Natural killer cell (primary cell): ENCODE data around the gene EXOC4. TPM values are rescaled to one million over a fixed set of nuclear protein-coding genes. Genes with fewer than 3 reads are reported as not detected.

Experiments used
- ATAC-seq, 3 donors: fragments of 150-1000 bp in 2 of 3; fragments of 200-7000 bp in 1 of 3; cut with Tn5 transposase; 1 replicate in 1 of 3; 2 replicates in 2 of 3; pipeline ENCODE4 v1.10.0; 2021; ENCODE audit warnings: mild to moderate bottlenecking in 2 of 3, moderate library complexity in 2 of 3
- DNase-seq, 2 donors: peaks; one replicate each; pipeline versions ENCODE4 v3.0.0 to v3.0.0-alpha.2; 2013 to 2021; ENCODE audit warnings: mixed read lengths in 1 of 2
- H3K27ac ChIP-seq: one replicate; pipeline ENCODE4 v1.5.1; 2013; ENCODE audit warnings: mild to moderate bottlenecking, low read length
- H3K27me3 ChIP-seq: one replicate; pipeline ENCODE4 v1.6.1; 2013; ENCODE audit warnings: low read length; ENCODE audit not compliant: control insufficient read depth, insufficient read depth
- H3K36me3 ChIP-seq: one replicate; pipeline ENCODE4 v1.6.1; 2013; ENCODE audit warnings: low read length; ENCODE audit not compliant: control insufficient read depth, insufficient read depth
- H3K4me1 ChIP-seq: one replicate; pipeline ENCODE4 v1.6.1; 2013; ENCODE audit warnings: low read length; ENCODE audit not compliant: control insufficient read depth, insufficient read depth
- H3K4me3 ChIP-seq: one replicate; pipeline ENCODE4 v1.5.1; 2013; ENCODE audit warnings: low read length
- H3K9me3 ChIP-seq: one replicate; pipeline ENCODE4 v1.6.1; 2013; ENCODE audit warnings: low read length; ENCODE audit not compliant: control insufficient read depth, insufficient read depth
- H3K27ac Mint-ChIP-seq, 2 donors: one replicate each; pipeline ENCODE4 v1.8.0; 2022; ENCODE audit warnings: mild to moderate bottlenecking in 2 of 2, mixed read lengths in 2 of 2, moderate library complexity in 1 of 2
- H3K27me3 Mint-ChIP-seq, 2 donors: one replicate each; pipeline ENCODE4 v1.8.0; 2022; ENCODE audit warnings: low read depth in 2 of 2, mixed read lengths in 2 of 2
- H3K36me3 Mint-ChIP-seq: one replicate; pipeline ENCODE4 v1.8.0; 2022; ENCODE audit warnings: mixed read lengths
- H3K4me1 Mint-ChIP-seq, 2 donors: one replicate each; pipeline ENCODE4 v1.8.0; 2022; ENCODE audit warnings: mixed read lengths in 2 of 2
- H3K4me3 Mint-ChIP-seq: one replicate; pipeline ENCODE4 v1.8.0; 2022; ENCODE audit warnings: mild to moderate bottlenecking, moderate library complexity, mixed read lengths
- H3K9me3 Mint-ChIP-seq, 2 donors: one replicate each; pipeline ENCODE4 v1.8.0; 2022; ENCODE audit warnings: mixed read lengths in 2 of 2
- CTCF ChIP-seq: fragments of 200-600 bp; IDR thresholded peaks from one replicate; pipeline ENCODE4 v1.8.0; 2022; ENCODE audit warnings: antibody characterized with exemption
- WGBS: methylation state at CpG from one replicate; pipeline ENCODE4 v1.1.7; 2013; ENCODE audit warnings: missing lambda C conversion rate; ENCODE audit not compliant: insufficient coverage; 5-methylcytosine and 5-hydroxymethylcytosine counted together
- intact Hi-C: fragments of 100-400 bp; cut with micrococcal nuclease; formaldehyde crosslinking; loops from one replicate; pipeline ENCODE4 v1.14.2; 2022
- total RNA-seq, 4 donors: library from RNA; stranded (reverse); fragments of 120-200 nt in 1 of 4; gene quantifications; one replicate each; pipeline versions ENCODE4 v1.2.3 to v1.2.4, GENCODE V29; 2013 to 2022

EXOC4 gene
- total RNA-seq, 3 donors from 2014 or later (not counting 1 experiment from before 2014, with no cell fraction given), result 105 to 148 (median 123) TPM

- H3K9me3 ChIP-seq, result no peaks in the 10 kb centered on the region
Observed at GRCh38 chr7:133863362-133864061, 610.6 kb downstream of the EXOC4 start.

GRCh38 chr7:133869556-133869955, 616.7 kb downstream of the EXOC4 start:
- Histone ChIP-seq H3K9me3 (no peaks in the 10 kb centered on the region), H3K4me1 (peaks cover 2% of the 10 kb centered on the region), H3K36me3 (no peaks in the 10 kb centered on the region), H3K4me3 (no peak overlapping the region), H3K27ac (no peak overlapping the region), H3K27me3 (no peaks in the 10 kb centered on the region)
- Mint-ChIP-seq H3K27me3 (no peaks in the 10 kb centered on the region), H3K36me3 (no peaks in the 10 kb centered on the region), H3K4me3 (no peak overlapping the region), H3K4me1 (peaks cover 46 to 57% of the 10 kb centered on the region in 2 donors), H3K9me3 (no peaks in the 10 kb centered on the region), H3K27ac (no peak overlapping the region)
- DNase-seq (no peak), ATAC-seq (no peak)
- 92% methylated on average over 1 of the region's 1 CpG for WGBS
- intact Hi-C loops, result no loop called here
- TF ChIP-seq CTCF, result no peak

More at GRCh38 chr7:133863362-133864061, 610.6 kb downstream of the EXOC4 start:
- H3K36me3 ChIP-seq, result no peaks in the 10 kb centered on the region
- no peaks in the 10 kb centered on the region for H3K36me3 Mint-ChIP-seq
- WGBS, result no CpG with 5 or more reads among the region's 1 CpG
- no peaks in the 10 kb centered on the region for H3K9me3 Mint-ChIP-seq
- no peak for DNase-seq
- H3K4me3 Mint-ChIP-seq, result no peak overlapping the region
- H3K27ac ChIP-seq, result no peak overlapping the region
- no peak for ATAC-seq
- TF ChIP-seq CTCF, result no peak
- no peaks in the 10 kb centered on the region for H3K27me3 Mint-ChIP-seq
- H3K27me3 ChIP-seq, result no peaks in the 10 kb centered on the region
- intact Hi-C loops, result no loop called here
- H3K4me1 Mint-ChIP-seq, result peaks cover 6 to 8% of the 10 kb centered on the region in 2 donors
- no peak overlapping the region for H3K4me3 ChIP-seq
- no peaks in the 10 kb centered on the region for H3K4me1 ChIP-seq
- no peak overlapping the region for H3K27ac Mint-ChIP-seq

- Histone ChIP-seq H3K4me1 (peaks cover 2% of the 10 kb centered on the region), H3K4me3 (no peak overlapping the region), H3K36me3 (no peaks in the 10 kb centered on the region), H3K27me3 (no peaks in the 10 kb centered on the region), H3K9me3 (no peaks in the 10 kb centered on the region), H3K27ac (no peak overlapping the region)
- Mint-ChIP-seq H3K4me1 (peaks cover 66 to 79% of the 10 kb centered on the region in 2 donors), H3K27ac (no peak overlapping the region), H3K27me3 (no peaks in the 10 kb centered on the region), H3K9me3 (no peaks in the 10 kb centered on the region), H3K4me3 (no peak overlapping the region), H3K36me3 (no peaks in the 10 kb centered on the region)
- no CpG with 5 or more reads among the region's 1 CpG for WGBS
- no peak for ATAC-seq
- intact Hi-C loops, result no loop called here
- no peak for TF ChIP-seq CTCF
- DNase-seq, result no peak
Observed at GRCh38 chr7:133871757-133872156, 618.9 kb downstream of the EXOC4 start.

- Histone ChIP-seq H3K36me3 (no peaks in the 10 kb centered on the region), H3K4me3 (no peak overlapping the region), H3K27me3 (no peaks in the 10 kb centered on the region), H3K9me3 (no peaks in the 10 kb centered on the region), H3K27ac (no peak overlapping the region), H3K4me1 (peaks cover 2% of the 10 kb centered on the region)
- no peaks in the 10 kb centered on the region for H3K9me3 Mint-ChIP-seq
- no peak for TF ChIP-seq CTCF
- peaks cover 73 to 91% of the 10 kb centered on the region in 2 donors for H3K4me1 Mint-ChIP-seq
- no peaks in the 10 kb centered on the region for H3K27me3 Mint-ChIP-seq
- DNase-seq (no peak), ATAC-seq (peak in 1 of 3 donors; percentile 36)
- intact Hi-C loops, result no loop called here
- H3K27ac Mint-ChIP-seq, result peak overlapping the region; percentile 61 to 62
- H3K4me3 Mint-ChIP-seq, result peak overlapping the region; percentile 25
- H3K36me3 Mint-ChIP-seq, result no peaks in the 10 kb centered on the region
- WGBS, result 60% methylated on average over 4 of the region's 4 CpGs
Observed at GRCh38 chr7:133873187-133873586, 620.3 kb downstream of the EXOC4 start.
